ENCODE results near the gene PBX4.

GRCh38 chr19:19566306-19566705 lies 52.2 kb downstream of the PBX4 start:
- TF ChIP-seq, protein P1, sequence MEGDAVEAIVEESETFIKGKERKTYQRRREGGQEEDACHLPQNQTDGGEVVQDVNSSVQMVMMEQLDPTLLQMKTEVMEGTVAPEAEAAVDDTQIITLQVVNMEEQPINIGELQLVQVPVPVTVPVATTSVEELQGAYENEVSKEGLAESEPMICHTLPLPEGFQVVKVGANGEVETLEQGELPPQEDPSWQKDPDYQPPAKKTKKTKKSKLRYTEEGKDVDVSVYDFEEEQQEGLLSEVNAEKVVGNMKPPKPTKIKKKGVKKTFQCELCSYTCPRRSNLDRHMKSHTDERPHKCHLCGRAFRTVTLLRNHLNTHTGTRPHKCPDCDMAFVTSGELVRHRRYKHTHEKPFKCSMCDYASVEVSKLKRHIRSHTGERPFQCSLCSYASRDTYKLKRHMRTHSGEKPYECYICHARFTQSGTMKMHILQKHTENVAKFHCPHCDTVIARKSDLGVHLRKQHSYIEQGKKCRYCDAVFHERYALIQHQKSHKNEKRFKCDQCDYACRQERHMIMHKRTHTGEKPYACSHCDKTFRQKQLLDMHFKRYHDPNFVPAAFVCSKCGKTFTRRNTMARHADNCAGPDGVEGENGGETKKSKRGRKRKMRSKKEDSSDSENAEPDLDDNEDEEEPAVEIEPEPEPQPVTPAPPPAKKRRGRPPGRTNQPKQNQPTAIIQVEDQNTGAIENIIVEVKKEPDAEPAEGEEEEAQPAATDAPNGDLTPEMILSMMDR (IDR thresholded peaks at IDR 0.05; ENCODE audit: low read length): no peak
- no peak for TF ChIP-seq EZH2 (IDR thresholded peaks at IDR 0.05; ENCODE audit: borderline replicate concordance, low read length)

Measured in OCI-LY1 (cell line).